Stimulated activated CD8-positive, alpha-beta memory T cell treated with anti-CD3 and anti-CD28 coated beads, Interleukin-15, amount 100 ng/mL, for 1 hour (primary cell): ENCODE data around the gene SPATA1.
"Not testable (repeated sequence)": the region's sequence is repeated elsewhere in the genome, so short reads cannot be mapped to it uniquely, and the experiment has no call there.

ENCODE experiments used
- DNase-seq: peaks from one replicate; pipeline ENCODE4 v3.0.0-alpha.2; 2020; ENCODE audit warnings: low read depth

The SPATA1 gene

DNA sequence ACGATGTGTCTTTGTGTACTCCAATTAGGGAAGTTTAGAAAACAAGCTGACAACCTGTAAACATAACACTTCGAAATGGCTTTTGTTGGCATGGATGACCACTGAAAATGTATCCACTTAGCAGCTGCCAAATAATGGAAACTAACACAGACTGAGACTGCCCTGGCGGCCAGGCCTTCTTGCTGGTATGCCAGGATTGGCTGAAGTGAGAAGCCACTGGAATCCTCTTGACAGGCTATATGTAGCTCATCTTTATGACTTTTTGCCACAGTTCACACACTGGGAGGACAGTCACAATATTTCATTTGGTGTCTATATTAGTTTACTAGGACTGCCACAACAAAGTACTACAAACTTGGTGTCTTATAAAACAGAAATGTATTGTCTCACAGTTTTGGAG is 80.9 kb downstream of the SPATA1 start:
- DNase-seq = no peak

GRCh38 chr1:84594959-84595358 is 88.8 kb downstream of the SPATA1 start:
- DNase-seq = not testable (repeated sequence)

DNA sequence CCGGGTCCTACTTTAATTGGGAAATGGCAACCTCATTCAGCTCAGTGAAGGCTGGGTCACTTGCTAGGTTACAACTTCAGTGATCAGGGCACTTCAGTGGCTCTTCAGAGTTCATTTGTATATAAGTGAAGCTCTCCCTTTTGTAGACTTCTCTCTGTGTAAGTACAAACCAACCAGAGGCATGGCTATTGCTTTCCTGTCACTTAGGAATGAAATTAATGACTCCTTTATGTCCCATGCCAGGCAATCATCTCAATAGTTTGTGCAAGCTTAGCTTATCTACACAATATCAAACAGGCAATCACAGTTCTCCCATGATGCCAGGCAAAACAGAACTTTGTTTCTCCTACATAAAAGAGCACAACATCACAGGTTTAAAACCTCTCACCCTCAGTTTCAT is 90.8 kb downstream of the SPATA1 start:
- DNase-seq = no peak

DNA sequence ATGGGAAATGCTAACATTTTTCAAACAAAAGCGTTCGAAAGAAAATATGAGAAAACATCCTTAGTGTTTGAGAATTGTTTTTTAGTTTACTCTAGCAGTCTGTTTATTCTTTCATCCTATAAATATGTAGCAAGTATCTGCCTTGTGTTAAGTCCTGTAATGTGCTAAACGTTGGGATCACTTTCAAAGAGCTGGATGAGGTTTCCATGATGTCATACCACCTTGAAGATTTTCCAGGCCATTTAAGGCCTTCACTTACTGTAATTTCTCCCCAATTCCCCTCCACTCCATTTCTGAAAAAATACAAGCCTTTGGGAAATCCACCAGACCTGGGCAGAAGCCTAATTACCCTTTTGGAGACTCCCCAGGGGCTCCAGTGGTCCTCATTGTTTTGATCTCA is 92.2 kb downstream of the SPATA1 start:
- no peak for DNase-seq

GRCh38 chr1:84598846-84599741 is 92.9 kb downstream of the SPATA1 start:
- no peak for DNase-seq

GRCh38 chr1:84600796-84601195 is 94.6 kb downstream of the SPATA1 start:
- no peak for DNase-seq

DNA sequence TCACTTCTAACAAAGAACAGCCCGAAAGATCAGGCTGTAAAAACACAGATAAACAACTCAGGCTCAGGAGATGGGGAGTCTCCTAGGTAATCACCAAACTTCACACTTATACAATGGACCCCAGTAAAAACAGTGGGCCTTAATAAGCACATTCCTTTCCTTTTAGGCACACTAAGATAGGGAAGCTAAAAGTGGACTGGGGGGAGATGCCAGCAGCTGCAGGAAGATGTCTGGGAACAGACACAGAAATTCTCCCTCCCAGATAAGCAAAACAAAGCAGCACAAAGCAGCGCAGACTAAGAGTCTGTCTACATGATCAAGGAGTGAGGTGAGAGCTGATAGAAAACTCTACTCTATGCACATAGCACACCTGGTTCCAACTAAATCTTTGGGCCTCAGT is 97.0 kb downstream of the SPATA1 start:
- no peak for DNase-seq

GRCh38 chr1:84603941-84604830 is 98.0 kb downstream of the SPATA1 start:
- no peak for DNase-seq

DNA sequence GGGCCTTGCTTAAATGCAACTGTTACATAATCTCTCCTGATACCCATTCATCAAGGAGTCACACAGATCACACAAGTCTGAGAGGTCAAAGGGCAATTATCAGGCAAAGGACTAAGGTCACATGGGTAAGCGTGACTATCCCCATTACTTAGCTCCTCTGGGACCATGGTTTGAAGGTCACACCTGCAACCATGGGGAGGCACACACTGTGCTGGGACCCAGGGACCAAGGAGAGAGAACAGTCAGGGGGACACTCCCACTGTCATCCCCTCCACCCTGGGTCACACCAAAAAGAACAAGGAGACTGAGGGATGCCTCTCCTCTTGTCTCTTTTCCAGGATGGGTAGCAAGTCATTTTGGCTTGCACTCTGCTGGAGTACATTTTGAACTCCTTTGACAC is 99.0 kb downstream of the SPATA1 start:
- DNase-seq = no peak

GRCh38 chr1:84606977-84607376 is 100.8 kb downstream of the SPATA1 start:
- DNase-seq = no peak

DNA sequence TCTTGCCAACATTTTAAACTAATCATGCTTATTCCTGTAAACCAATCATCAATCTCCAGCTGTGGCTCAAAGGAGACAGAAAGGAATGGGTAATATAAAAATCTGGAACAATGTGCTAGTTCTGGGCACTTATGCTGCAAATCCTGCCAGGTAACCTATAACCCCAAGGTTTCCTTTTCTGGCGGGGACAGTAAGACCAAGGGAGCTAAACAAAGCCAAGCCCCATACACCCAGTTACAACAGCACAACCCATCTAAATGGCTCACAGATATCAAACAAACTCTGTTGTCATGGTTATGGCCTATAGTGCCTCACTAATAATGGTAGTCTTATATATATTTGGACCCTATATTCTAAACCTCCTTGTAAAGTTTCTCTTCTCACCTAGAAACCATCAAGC is 104.9 kb downstream of the SPATA1 start:
- DNase-seq = no peak

- DNase-seq = no peak
Observed at GRCh38 chr1:84611796-84612195, 105.6 kb downstream of the SPATA1 start.

DNA sequence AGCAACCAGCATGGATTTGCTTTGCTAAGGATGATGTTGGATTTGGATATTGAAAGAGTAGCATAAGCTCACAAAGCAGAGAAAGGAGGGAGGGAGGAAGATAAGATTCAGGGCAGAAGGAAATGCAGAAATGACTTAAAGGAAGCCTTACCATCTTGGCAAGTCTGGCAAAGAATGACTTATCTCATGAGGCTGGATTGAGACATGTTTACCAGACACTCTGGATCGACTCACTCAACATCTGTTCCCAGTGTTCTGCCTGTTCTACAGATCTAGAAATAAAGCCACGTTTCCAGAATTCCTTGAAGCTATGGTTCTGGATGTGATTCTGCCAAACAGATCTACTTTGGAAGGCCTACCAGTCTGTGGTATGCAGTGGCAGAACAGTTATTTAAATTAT is 106.8 kb downstream of the SPATA1 start:
- no peak for DNase-seq

DNA sequence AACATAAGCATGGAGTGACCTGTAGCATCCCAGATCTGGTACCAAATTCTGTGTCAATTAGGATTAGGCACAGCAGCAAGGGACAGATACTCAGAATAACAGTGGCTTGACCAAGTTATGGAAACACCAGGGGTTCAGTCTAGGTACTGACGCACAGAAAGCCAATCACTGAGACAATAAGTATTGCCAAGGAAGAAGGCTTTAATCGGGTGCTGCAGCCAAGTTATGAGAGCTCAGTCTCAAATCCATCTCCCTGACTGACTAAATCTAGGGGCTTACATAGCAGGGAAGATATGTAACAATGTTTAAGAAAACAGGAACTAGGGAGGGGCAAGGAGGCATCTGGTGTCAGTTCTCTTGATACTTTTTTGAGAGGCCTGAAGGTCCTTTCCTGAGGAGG is 107.7 kb downstream of the SPATA1 start:
- no peak for DNase-seq

DNA sequence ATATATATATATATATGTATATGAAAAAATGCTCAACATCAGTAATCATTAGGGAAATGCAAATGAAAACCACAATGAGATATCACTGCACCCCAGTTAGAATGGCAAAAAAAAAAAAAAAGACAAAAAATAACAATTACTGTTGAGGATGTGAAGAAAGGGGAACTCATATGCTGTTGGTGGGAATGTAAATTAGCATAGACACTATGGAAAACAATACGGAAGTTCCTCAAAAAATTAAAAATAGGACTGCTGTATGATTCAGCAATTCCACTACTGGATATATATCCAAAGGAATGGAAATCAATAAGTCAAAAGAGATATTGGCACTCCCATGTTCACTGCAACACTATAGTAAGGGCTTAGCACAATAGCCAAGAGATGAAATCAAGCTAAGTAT is 109.6 kb downstream of the SPATA1 start:
- DNase-seq = no peak
